ENCODE results near the gene PTPRA. TPM values are rescaled to one million over a fixed set of nuclear protein-coding genes. Genes with fewer than 3 reads are reported as not detected.

The PTPRA gene
- total and polyA plus RNA-seq, 2 donors (not counting 1 experiment from before 2014, with no cell fraction given), result 32.1 to 64.2 TPM

DNA sequence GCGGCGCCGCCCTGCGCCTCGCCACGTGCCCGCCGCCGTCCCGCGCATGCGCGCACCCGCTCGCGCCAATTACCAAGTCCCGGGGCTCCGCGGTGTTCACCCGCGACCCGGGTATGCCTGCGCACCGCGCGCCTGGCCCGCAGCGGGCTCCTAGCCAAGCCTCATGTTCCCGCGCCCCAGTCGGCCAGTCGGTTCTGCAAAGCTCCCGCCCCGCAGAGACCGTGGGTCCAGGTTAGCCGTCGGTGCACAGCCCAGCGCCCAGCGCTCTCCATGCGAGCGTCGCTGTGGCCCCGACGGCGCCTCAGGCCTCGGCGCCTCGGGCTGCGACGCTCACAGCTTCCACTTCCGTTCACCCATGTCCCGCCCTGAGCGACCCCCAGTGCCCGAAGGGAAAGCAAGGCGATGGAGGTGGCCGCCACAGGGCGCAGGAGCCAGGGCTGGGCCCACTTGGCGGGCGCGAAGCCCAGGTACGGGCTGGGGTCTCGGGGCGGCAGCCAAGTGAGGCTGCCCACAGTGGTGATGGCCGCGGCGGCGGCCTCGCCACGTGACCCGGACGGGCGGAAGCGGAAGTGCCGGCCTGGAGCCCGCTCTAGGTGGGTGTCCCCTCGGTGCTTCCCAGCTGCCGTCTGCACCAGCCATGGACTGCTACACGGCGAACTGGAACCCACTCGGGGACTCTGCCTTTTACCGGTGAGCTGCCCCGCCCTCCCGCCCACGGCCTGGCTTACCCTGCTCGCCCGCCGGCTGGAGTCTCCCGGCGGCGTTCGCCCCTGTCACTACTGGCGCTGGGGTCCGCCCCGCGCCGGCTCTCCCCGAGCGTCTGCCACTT, 32.9 kb upstream of the PTPRA start, which contains the start of the genes PCED1A and VPS16:
Gene PCED1A, minus strand, starts transcription at position 518 of the 829 bp plus-strand sequence. CDS start 743 bp downstream, outside the sequence.
Gene VPS16, plus strand, starts transcription at position 608 of the 829 bp plus-strand sequence. Its CDS starts 30 bp downstream, at position 638.
- Mint-ChIP-seq H3K9me3 (ENCODE audit: insufficient read depth) (no peaks in the 10 kb centered on the region), H3K4me1 (peaks cover 22% of the 10 kb centered on the region), H3K4me3 (peak within 1 kb of the TSS; percentile 91), H3K27me3 (no peaks in the 10 kb centered on the region), H3K27ac (peak within 1 kb of the TSS; percentile 91)
- Histone ChIP-seq H3K79me2 (ENCODE audit: control insufficient read depth, insufficient read depth, low read length) (peaks cover 26% of the 10 kb centered on the region), H3K4me1 (ENCODE audit: control insufficient read depth in 2 of 2, insufficient read depth in 2 of 2, low read length in 2 of 2) (peaks cover 16 to 27% of the 10 kb centered on the region in 2 donors), H3K4me2 (replicated peaks; ENCODE audit: low read depth, low read length, poor library complexity, severe bottlenecking) (peak within 1 kb of the TSS; percentile 93), H3K36me3 (replicated peaks in 1 of 2; ENCODE audit: control extremely low read depth in 1 of 2, control insufficient read depth in 1 of 2, extremely low read depth in 1 of 2, insufficient read depth in 2 of 2, low read length in 1 of 2) (peaks cover 0 to 2% of the 10 kb centered on the region in 2 experiments), H3K4me3 (ENCODE audit: control extremely low read depth in 1 of 5, extremely low read depth in 1 of 5, insufficient read depth in 1 of 5, low read depth in 2 of 5, low read length in 4 of 5) (peak within 1 kb of the TSS; percentile 63 to 90 (median 80)), H4K20me1 (ENCODE audit: control insufficient read depth, insufficient read depth, low read length, poor library complexity, severe bottlenecking) (no peaks in the 10 kb centered on the region), H3K9ac (ENCODE audit: low read length) (peak within 1 kb of the TSS; percentile 87), H3K27me3 (replicated peaks in 1 of 4; ENCODE audit: control extremely low read depth in 1 of 4, control insufficient read depth in 3 of 4, insufficient read depth in 4 of 4, low read length in 3 of 4) (no peaks in the 10 kb centered on the region), H3K27ac (ENCODE audit: low read length in 2 of 2) (peak within 1 kb of the TSS; percentile 78 to 85), H2AFZ (ENCODE audit: insufficient read depth, low read depth, low read length, poor library complexity, severe bottlenecking) (peak within 1 kb of the TSS; percentile 100), H3K9me3 (ENCODE audit: control extremely low read depth in 1 of 3, control insufficient read depth in 2 of 3, insufficient read depth in 1 of 3, low read length in 2 of 3) (peaks cover 0 to 3% (median 0%) of the 10 kb centered on the region in 3 donors)
- intact Hi-C loops (cut with micrococcal nuclease), result loop anchor here (1.0 to 2.0 kb wide), 2 partner anchors 33 to 188 kb away; partner anchors contain the start of genes NOP56 and PTPRA
- peak; percentile 92 for DNase-seq
- WGBS (ENCODE audit: insufficient coverage), result 7% methylated on average over 98 of the region's 98 CpGs
- peak; percentile 93 for ATAC-seq (ENCODE audit: low read depth)
- POLR2A ChIA-PET, result interaction anchor here (0.5 to 1.1 kb wide), 4 partner anchors 32 to 368 kb away, joined by 3 to 7 read pairs (median 4); partner anchors contain the start of genes MRPS26 and PTPRA
- CTCF ChIA-PET, result interaction anchor here (1.5 to 2.2 kb wide), 2 partner anchors 32 to 88 kb away, joined by 4 to 7 read pairs; no protein-coding TSS in a partner anchor
- TF ChIP-seq, protein P1, sequence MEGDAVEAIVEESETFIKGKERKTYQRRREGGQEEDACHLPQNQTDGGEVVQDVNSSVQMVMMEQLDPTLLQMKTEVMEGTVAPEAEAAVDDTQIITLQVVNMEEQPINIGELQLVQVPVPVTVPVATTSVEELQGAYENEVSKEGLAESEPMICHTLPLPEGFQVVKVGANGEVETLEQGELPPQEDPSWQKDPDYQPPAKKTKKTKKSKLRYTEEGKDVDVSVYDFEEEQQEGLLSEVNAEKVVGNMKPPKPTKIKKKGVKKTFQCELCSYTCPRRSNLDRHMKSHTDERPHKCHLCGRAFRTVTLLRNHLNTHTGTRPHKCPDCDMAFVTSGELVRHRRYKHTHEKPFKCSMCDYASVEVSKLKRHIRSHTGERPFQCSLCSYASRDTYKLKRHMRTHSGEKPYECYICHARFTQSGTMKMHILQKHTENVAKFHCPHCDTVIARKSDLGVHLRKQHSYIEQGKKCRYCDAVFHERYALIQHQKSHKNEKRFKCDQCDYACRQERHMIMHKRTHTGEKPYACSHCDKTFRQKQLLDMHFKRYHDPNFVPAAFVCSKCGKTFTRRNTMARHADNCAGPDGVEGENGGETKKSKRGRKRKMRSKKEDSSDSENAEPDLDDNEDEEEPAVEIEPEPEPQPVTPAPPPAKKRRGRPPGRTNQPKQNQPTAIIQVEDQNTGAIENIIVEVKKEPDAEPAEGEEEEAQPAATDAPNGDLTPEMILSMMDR (IDR thresholded peaks at IDR 0.05), result no peak
